A673 (cell line): Measurements from ENCODE around the gene EEFSEC. TPM values are rescaled to one million over a fixed set of nuclear protein-coding genes. Genes with fewer than 3 reads are reported as not detected.

ENCODE experiments used
- BruUV-seq: library from RNA; stranded (reverse); fragments of 400-500 nt; replicated peaks from 2 replicates; lab custom pipeline; 2021; lab: Mats Ljungman, UMichigan
- CTCF ChIA-PET: fragments of 300-600 bp; sonication (Branson Sonifier 250); formaldehyde crosslinking; loops from one replicate; lab custom pipeline; 2022; ENCODE audit warnings: antibody characterized with exemption; lab: Charles Lee
- POLR2A ChIA-PET: fragments of 300-600 bp; sonication (Branson Sonifier 250); formaldehyde crosslinking; loops from one replicate; lab custom pipeline; 2022; ENCODE audit warnings: antibody characterized with exemption; ENCODE audit not compliant: low non-redundant PET; lab: Charles Lee
- DNase-seq: peaks from one replicate; pipeline ENCODE4 v3.0.0-alpha.2; 2015; ENCODE audit warnings: low spot score
- H3K27ac ChIP-seq: fragments of 200-600 bp; sonication (generic); 2 replicates; pipeline ENCODE4 v1.5.1; 2016; ENCODE audit warnings: mixed run types, low read depth, mild to moderate bottlenecking, mixed read lengths, antibody characterized with exemption, low read length; ENCODE audit not compliant: poor library complexity, severe bottlenecking
- H3K27me3 ChIP-seq: fragments of 200-600 bp; sonication (generic); replicated peaks from 2 replicates; pipeline ENCODE4 v1.6.1; 2017; ENCODE audit warnings: mixed run types, low read depth, mild to moderate bottlenecking, mixed read lengths, antibody characterized with exemption, low read length; ENCODE audit not compliant: insufficient read depth, poor library complexity
- H3K36me3 ChIP-seq: fragments of 200-600 bp; sonication (generic); 2 replicates; pipeline ENCODE4 v1.6.1; 2016; ENCODE audit warnings: mixed run types, mild to moderate bottlenecking, mixed read lengths, antibody characterized with exemption, low read length; ENCODE audit not compliant: insufficient read depth, poor library complexity, severe bottlenecking
- H3K4me1 ChIP-seq: fragments of 200-600 bp; sonication (generic); 2 replicates; pipeline ENCODE4 v1.6.1; 2017; ENCODE audit warnings: mixed run types, mild to moderate bottlenecking, mixed read lengths, antibody characterized with exemption, low read length; ENCODE audit not compliant: insufficient read depth, poor library complexity, severe bottlenecking
- H3K4me3 ChIP-seq: fragments of 200-600 bp; sonication (generic); 2 replicates; pipeline ENCODE4 v1.5.1; 2016; ENCODE audit warnings: low read depth, mixed run types, mild to moderate bottlenecking, mixed read lengths, low read length; ENCODE audit not compliant: poor library complexity, severe bottlenecking
- H3K9me3 ChIP-seq: fragments of 200-600 bp; sonication (generic); 2 replicates; pipeline ENCODE4 v1.6.1; 2016; ENCODE audit warnings: mixed run types, low read depth, mild to moderate bottlenecking, mixed read lengths, antibody characterized with exemption, low read length; ENCODE audit not compliant: poor library complexity, severe bottlenecking
- CTCF ChIP-seq: fragments of 300-800, 200-600 bp; sonication (generic); conservative IDR thresholded peaks from 2 replicates; pipeline ENCODE4 v1.5.1; 2017; ENCODE audit warnings: low read depth, mild to moderate bottlenecking, antibody characterized with exemption, low read length, moderate library complexity, mixed read lengths
- EZH2 ChIP-seq: fragments of 200-600 bp; sonication (generic); IDR thresholded peaks from 2 replicates; pipeline ENCODE4 v1.6.1; 2017; ENCODE audit warnings: borderline replicate concordance, low read depth, mild to moderate bottlenecking, mixed read lengths, antibody characterized with exemption, low read length; ENCODE audit not compliant: poor library complexity, severe bottlenecking
- intact Hi-C: fragments of 100-400 bp; cut with micrococcal nuclease; formaldehyde crosslinking; loops from one replicate; pipeline ENCODE4 v1.10.0; 2022; ENCODE audit not compliant: unreplicated experiment
- total RNA-seq: library from RNA; stranded (reverse); gene quantifications from 2 replicates; pipeline ENCODE4 v1.2.3, GENCODE V29; 2021

EEFSEC gene
- total RNA-seq, 1 experiment from 2014 or later: 19.7 TPM

- H3K4me1 ChIP-seq: no peaks in the 10 kb centered on the region
- no peak for TF ChIP-seq CTCF
- TF ChIP-seq EZH2: no peak
- H3K9me3 ChIP-seq: no peaks in the 10 kb centered on the region
- DNase-seq: no peak
- intact Hi-C loops: no loop called here
- H3K27ac ChIP-seq: no peak overlapping the region
- ChIA-PET POLR2A (no interaction called here), CTCF (no interaction called here)
- H3K4me3 ChIP-seq: no peak overlapping the region
- no TSS peak for BruUV-seq
- no peaks in the 10 kb centered on the region for H3K36me3 ChIP-seq
- H3K27me3 ChIP-seq: no peaks in the 10 kb centered on the region
Observed at GRCh38 chr3:128455116-128455515, 301.8 kb downstream of the EEFSEC start.

- no peaks in the 10 kb centered on the region for H3K27me3 ChIP-seq
- ChIA-PET POLR2A (no interaction called here), CTCF (no interaction called here)
- H3K4me1 ChIP-seq: no peaks in the 10 kb centered on the region
- TF ChIP-seq EZH2 (no peak), CTCF (no peak)
- H3K9me3 ChIP-seq: no peaks in the 10 kb centered on the region
- H3K4me3 ChIP-seq: no peak overlapping the region
- no TSS peak for BruUV-seq
- no peak for DNase-seq
- H3K36me3 ChIP-seq: no peaks in the 10 kb centered on the region
- intact Hi-C loops: no loop called here
- no peak overlapping the region for H3K27ac ChIP-seq
Observed at GRCh38 chr3:128455786-128456748, 302.8 kb downstream of the EEFSEC start.

- H3K4me1 ChIP-seq: no peaks in the 10 kb centered on the region
- H3K27me3 ChIP-seq: no peaks in the 10 kb centered on the region
- POLR2A ChIA-PET: no interaction called here
- CTCF ChIA-PET: no interaction called here
- no peak overlapping the region for H3K4me3 ChIP-seq
- BruUV-seq: no TSS peak
- DNase-seq: no peak
- no peaks in the 10 kb centered on the region for H3K36me3 ChIP-seq
- intact Hi-C loops: no loop called here
- no peak overlapping the region for H3K27ac ChIP-seq
- no peaks in the 10 kb centered on the region for H3K9me3 ChIP-seq
- TF ChIP-seq EZH2 (no peak), CTCF (no peak)
Observed at GRCh38 chr3:128456776-128457715, 303.8 kb downstream of the EEFSEC start.
